GM10248 (cell line): ENCODE results near the gene ZNF185.

ENCODE experiments used
- CTCF ChIA-PET: fragments of 300-600 bp; sonication (Branson Sonifier 250); formaldehyde crosslinking; extraction: SDS; loops from one replicate; lab custom pipeline; 2021; ENCODE audit warnings: antibody characterized with exemption; lab: Yijun Ruan, JAX
- POLR2A ChIA-PET: fragments of 350-650 bp; sonication (Branson Sonifier 250); formaldehyde crosslinking; extraction: SDS; loops from one replicate; lab custom pipeline; 2020; ENCODE audit warnings: antibody characterized with exemption; lab: Yijun Ruan, JAX
- DNase-seq: peaks from one replicate; pipeline ENCODE4 v3.0.0; 2012; ENCODE audit errors: extremely low spot score
- TF ChIP-seq, protein P1 (sequence below): IDR thresholded peaks from 2 replicates; pipeline ENCODE4 v1.5.1; 2012; ENCODE audit warnings: mild to moderate bottlenecking, low read depth; ENCODE audit errors: extremely low read depth, missing control alignments, control extremely low read depth

Gene ZNF185

DNA sequence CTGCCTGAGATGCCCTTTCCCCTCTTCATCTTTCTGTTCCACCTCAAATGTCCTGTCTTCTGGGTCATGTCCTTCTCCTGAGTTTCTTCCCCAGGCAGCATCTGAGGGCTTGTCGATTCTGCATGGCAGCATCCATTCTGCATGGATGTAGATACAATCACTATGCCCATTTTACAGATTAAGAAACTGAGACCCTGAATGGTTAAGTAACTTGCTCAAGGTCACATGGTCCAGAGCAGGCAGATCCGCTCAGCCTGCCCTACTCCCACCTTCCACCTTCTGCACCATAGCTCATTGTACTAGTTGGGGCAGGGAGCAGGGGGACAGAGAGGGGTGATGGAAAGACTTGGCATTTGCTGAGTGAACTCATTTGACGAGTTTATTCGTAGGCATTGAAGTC is 32.0 kb downstream of the ZNF185 start:
- POLR2A ChIA-PET = no interaction called here
- TF ChIP-seq, protein P1, sequence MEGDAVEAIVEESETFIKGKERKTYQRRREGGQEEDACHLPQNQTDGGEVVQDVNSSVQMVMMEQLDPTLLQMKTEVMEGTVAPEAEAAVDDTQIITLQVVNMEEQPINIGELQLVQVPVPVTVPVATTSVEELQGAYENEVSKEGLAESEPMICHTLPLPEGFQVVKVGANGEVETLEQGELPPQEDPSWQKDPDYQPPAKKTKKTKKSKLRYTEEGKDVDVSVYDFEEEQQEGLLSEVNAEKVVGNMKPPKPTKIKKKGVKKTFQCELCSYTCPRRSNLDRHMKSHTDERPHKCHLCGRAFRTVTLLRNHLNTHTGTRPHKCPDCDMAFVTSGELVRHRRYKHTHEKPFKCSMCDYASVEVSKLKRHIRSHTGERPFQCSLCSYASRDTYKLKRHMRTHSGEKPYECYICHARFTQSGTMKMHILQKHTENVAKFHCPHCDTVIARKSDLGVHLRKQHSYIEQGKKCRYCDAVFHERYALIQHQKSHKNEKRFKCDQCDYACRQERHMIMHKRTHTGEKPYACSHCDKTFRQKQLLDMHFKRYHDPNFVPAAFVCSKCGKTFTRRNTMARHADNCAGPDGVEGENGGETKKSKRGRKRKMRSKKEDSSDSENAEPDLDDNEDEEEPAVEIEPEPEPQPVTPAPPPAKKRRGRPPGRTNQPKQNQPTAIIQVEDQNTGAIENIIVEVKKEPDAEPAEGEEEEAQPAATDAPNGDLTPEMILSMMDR = no peak
- no peak for DNase-seq
- CTCF ChIA-PET = interaction anchor here (1.0 kb wide), 1 partner anchor 12 kb away, joined by 3 read pairs; no protein-coding TSS in a partner anchor

DNA sequence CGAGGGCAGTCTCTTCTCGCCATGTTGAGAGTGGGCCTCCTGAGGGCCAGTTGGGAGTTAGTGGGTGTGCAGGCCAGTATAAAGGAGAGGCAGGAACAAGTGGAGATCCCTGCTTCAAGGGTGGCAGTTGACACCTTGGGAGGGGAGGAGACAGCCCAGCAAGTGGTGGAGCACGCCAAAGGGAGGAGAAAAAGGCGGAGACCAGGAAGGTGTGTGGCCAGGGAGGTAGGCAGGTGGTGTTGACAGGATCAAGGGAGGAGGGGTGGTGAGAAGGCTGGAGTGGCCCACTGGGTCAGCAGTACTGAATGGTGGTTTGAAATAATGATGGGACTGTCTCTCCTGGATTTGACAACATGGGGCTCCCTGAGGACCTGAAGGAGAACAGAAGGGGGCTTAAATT is 32.6 kb downstream of the ZNF185 start:
- ChIA-PET POLR2A (no interaction called here), CTCF (interaction anchor here (1.0 to 1.1 kb wide), 2 partner anchors 11 to 25 kb away, joined by 3 read pairs; no protein-coding TSS in a partner anchor)
- no peak for DNase-seq
- TF ChIP-seq, protein P1 = no peak

DNA sequence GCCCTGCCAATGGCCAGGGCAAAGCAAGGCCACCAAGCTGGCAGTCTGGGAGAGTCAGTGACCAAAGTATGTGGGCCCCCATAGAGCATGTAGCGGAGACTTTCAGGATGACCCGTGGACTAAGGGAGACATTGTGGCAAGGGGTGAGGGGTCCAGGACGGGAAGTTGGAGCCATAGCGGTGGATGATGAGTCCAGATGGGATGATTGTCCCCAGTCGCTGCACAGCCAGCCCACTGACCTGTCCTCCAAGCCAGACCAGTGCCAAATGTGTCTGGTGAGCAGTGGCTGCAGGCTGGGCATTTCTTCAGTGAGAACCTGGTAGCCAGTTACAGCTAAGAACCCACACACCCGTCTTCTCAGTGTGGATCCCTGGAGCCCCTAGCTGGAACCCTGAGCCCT is 34.3 kb downstream of the ZNF185 start:
- TF ChIP-seq, protein P1 = no peak
- POLR2A ChIA-PET = no interaction called here
- DNase-seq = no peak
- CTCF ChIA-PET = interaction anchor here (1.3 to 2.3 kb wide), 2 partner anchors 10 to 16 kb away, joined by 4 to 7 read pairs; no protein-coding TSS in a partner anchor

DNA sequence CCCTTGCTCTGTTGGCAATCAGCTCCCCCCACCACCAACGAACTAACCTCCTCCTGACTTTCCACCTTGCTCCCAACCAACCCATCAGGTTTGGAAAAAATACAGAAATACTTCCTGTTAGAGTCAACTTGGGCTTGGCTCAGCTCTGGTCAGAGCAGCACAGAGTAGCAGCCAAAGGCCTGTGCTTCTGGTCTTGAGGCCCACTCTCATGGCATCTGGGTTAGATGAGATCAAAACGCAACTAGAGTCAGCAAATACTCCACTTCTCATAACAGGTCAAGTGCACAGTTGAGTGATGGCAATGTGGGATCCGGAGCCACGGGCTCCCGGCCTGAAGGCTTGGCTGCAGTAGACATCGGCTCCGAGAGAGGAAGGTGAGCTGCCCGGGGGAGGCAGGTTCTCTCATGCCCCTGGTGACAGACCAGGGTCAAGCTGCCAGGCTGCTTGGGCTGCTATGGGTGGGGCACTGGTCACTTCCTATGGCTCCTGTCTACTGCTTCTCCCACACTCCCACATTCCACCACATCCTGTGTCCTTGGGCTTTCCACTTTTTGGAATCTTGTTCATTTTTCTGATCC is 34.8 kb downstream of the ZNF185 start:
- ChIA-PET POLR2A (no interaction called here), CTCF (interaction anchor here (1.3 to 2.3 kb wide), 3 partner anchors 9 to 39 kb away, joined by 3 to 7 read pairs (median 4); no protein-coding TSS in a partner anchor)
- no peak for DNase-seq
- TF ChIP-seq, protein P1 = no peak

DNA sequence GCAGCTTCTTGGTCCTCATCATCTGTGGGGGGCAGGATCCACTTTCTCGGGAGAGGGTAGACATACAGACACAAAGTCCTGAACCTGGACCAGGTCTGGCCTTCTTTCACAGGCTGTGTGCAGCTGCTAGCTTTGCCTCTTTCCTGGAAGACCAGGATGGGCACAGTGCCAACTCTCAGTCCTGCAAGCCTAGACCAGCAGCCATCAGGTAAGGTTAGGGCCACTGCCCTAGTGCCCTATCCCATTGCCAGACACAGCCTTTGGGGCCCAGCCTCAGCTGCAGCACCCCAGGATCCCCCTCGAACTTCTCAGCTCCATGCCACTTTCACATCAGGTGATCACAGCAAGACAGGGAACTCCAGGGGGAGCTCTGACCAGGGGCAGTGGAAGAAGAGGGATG is 38.4 kb downstream of the ZNF185 start:
- DNase-seq = no peak
- ChIA-PET POLR2A (no interaction called here), CTCF (interaction anchor here (1.0 kb wide), 2 partner anchors 10 to 21 kb away, joined by 3 to 5 read pairs; no protein-coding TSS in a partner anchor)
- TF ChIP-seq, protein P1 = no peak

DNA sequence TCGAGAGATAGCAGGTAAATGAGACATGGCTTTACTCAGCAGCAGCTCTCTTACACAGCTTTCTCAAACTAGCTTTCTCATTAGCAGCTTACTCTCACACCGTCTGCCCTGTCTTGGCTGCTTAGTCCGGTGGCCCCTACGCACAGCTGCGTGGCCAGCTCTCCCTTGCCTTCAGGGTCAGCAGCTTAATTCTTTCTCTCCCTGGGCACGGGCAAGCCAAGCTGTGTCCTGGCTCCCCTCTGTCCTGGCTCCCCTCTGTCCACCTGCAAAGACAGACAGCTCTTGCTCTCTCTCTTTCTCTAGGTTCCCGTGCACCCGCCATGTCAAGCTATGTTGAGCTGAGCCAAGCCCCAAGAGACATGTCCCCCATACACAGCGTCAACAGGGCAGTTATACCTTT is 39.4 kb downstream of the ZNF185 start:
- POLR2A ChIA-PET = no interaction called here
- DNase-seq = no peak
- TF ChIP-seq, protein P1 = no peak
- CTCF ChIA-PET = interaction anchor here (1.0 to 1.3 kb wide), 2 partner anchors 11 to 731 kb away, joined by 3 to 5 read pairs; no protein-coding TSS in a partner anchor
